GM12878 (cell line): ENCODE data around the gene SIL1. TPM values are rescaled to one million over a fixed set of nuclear protein-coding genes. Genes with fewer than 3 reads are reported as not detected.
"Not testable (repeated sequence)": the region's sequence is repeated elsewhere in the genome, so short reads cannot be mapped to it uniquely, and the experiment has no call there.

Experiments used
- ATAC-seq: fragments of 200-7000 bp; cut with Tn5 transposase; 3 replicates; pipeline ENCODE4 v1.9.1; 2020; ENCODE audit warnings: mild to moderate bottlenecking, moderate library complexity
- BruUV-seq: library from RNA; stranded (reverse); fragments of 400-500 nt; replicated peaks from 2 replicates; lab custom pipeline; 2021; lab: Mats Ljungman, UMichigan
- CTCF ChIA-PET: fragments of 300-600 bp; sonication (Branson Sonifier 250); formaldehyde crosslinking; extraction: SDS; loops from one replicate; lab custom pipeline; 2021; ENCODE audit warnings: inconsistent platforms; lab: Yijun Ruan, JAX
- POLR2A ChIA-PET: fragments of 350-600 bp; formaldehyde crosslinking; extraction: SDS; loops from one replicate; lab custom pipeline; 2021; ENCODE audit warnings: inconsistent platforms; lab: Charles Lee
- RAD21 ChIA-PET: fragments of 300-600 bp; sonication (Branson Sonifier 250); formaldehyde crosslinking; loops from one replicate; lab custom pipeline; 2023; ENCODE audit warnings: antibody characterized with exemption; ENCODE audit not compliant: unreplicated experiment; lab: Charles Lee
- SMC1A ChIA-PET: fragments of 300-600 bp; sonication (Branson Sonifier 250); formaldehyde crosslinking; loops from one replicate; lab custom pipeline; 2023; ENCODE audit not compliant: unreplicated experiment, uncharacterized antibody; lab: Charles Lee
- DNase-seq: peaks from one replicate; pipeline ENCODE4 v3.0.0-alpha.2; 2011; ENCODE audit warnings: low read depth, low spot score
- FAIRE-seq: peaks from 3 replicates; lab custom pipeline; 2011; peaks lifted over from hg19 to GRCh38; lab: Jason Lieb, UNC
- H2AFZ ChIP-seq: 2 replicates; pipeline ENCODE4 v1.6.0; 2011; ENCODE audit warnings: low read depth, low read length, control low read depth; ENCODE audit not compliant: control insufficient read depth
- H3K27ac ChIP-seq: 2 replicates; pipeline ENCODE4 v1.5.1; 2011; ENCODE audit warnings: control low read depth; ENCODE audit not compliant: control insufficient read depth, insufficient read depth
- H3K27me3 ChIP-seq, 2 experiments: replicated peaks in 1 of 2; 2 replicates each; pipeline versions ENCODE4 v1.6.0 to v1.6.1; 2011; ENCODE audit warnings: low read length in 1 of 2; ENCODE audit not compliant: control insufficient read depth in 2 of 2, insufficient read depth in 2 of 2
- H3K36me3 ChIP-seq, 2 experiments: 2 replicates each; pipeline ENCODE4 v1.5.1; 2011; ENCODE audit warnings: low read length in 1 of 2; ENCODE audit not compliant: control insufficient read depth in 2 of 2, insufficient read depth in 2 of 2
- H3K4me1 ChIP-seq: 2 replicates; pipeline ENCODE4 v1.6.1; 2011; ENCODE audit warnings: mild to moderate bottlenecking, low read length, moderate library complexity, mixed read lengths; ENCODE audit not compliant: control insufficient read depth, insufficient read depth
- H3K4me2 ChIP-seq: 2 replicates; pipeline ENCODE4 v1.6.0; 2011; ENCODE audit warnings: control low read depth; ENCODE audit not compliant: control insufficient read depth, insufficient read depth
- H3K4me3 ChIP-seq: fragments of 200-600 bp; sonication (generic); 2 replicates; pipeline ENCODE4 v1.5.1; 2016
- H3K79me2 ChIP-seq: 2 replicates; pipeline ENCODE4 v1.6.0; 2011; ENCODE audit warnings: low read length; ENCODE audit not compliant: control insufficient read depth, insufficient read depth
- H3K9ac ChIP-seq: 2 replicates; pipeline ENCODE4 v1.8.0; 2011; ENCODE audit warnings: low read length, control low read depth, mixed read lengths; ENCODE audit not compliant: control insufficient read depth, insufficient read depth
- H3K9me3 ChIP-seq: replicated peaks from 3 replicates; pipeline ENCODE4 v1.5.1; 2011; ENCODE audit warnings: mild to moderate bottlenecking, low read length; ENCODE audit not compliant: control insufficient read depth, insufficient read depth
- H4K20me1 ChIP-seq: 2 replicates; pipeline ENCODE4 v1.6.0; 2011; ENCODE audit not compliant: control insufficient read depth, insufficient read depth
- POLR2AphosphoS5 ChIP-seq: IDR thresholded peaks from 2 replicates; pipeline ENCODE4 v1.6.1; 2011; ENCODE audit warnings: mild to moderate bottlenecking, low read length, inconsistent platforms
- RAD51 ChIP-seq: fragments of 450-650 bp; IDR thresholded peaks from 2 replicates; pipeline ENCODE4 v1.6.1; 2016; ENCODE audit warnings: moderate library complexity, mild to moderate bottlenecking, inconsistent platforms
- RBBP5 ChIP-seq: fragments of 200-600 bp; sonication (generic); conservative IDR thresholded peaks from 2 replicates; pipeline ENCODE4 v1.6.1; 2016
- SIX5 ChIP-seq: IDR thresholded peaks from 2 replicates; pipeline ENCODE4 v1.6.1; 2011; ENCODE audit warnings: mild to moderate bottlenecking, low read depth, low read length, moderate library complexity; ENCODE audit not compliant: severe bottlenecking
- ZNF622 ChIP-seq: fragments of 450-650 bp; IDR thresholded peaks from 2 replicates; pipeline ENCODE4 v1.6.1; 2017; ENCODE audit warnings: mild to moderate bottlenecking, inconsistent platforms
- WGBS: methylation state at CpG from one replicate; pipeline ENCODE4 v1.1.6; 2016; ENCODE audit warnings: low lambda C conversion rate; ENCODE audit not compliant: insufficient replicate concordance, insufficient coverage; ENCODE audit errors: missing lambda C conversion rate; 5-methylcytosine and 5-hydroxymethylcytosine counted together
- in situ Hi-C: fragments of 300-500 bp; cut with MboI; formaldehyde crosslinking; loops from 9 replicates; pipeline ENCODE4 v1.14.3; 2018; ENCODE audit warnings: mixed read lengths
- intact Hi-C: fragments of 100-400 bp; cut with micrococcal nuclease; formaldehyde crosslinking; loops from one replicate; pipeline ENCODE4 v1.14.2; 2022; ENCODE audit not compliant: unreplicated experiment
- polyA plus RNA-seq, 11 experiments: library from polyadenylated mRNA; depleted of rRNA in 4 of 11; unstranded in 6 of 11; stranded (reverse) in 5 of 11; fragments of >200 nt; fragmentation: Nextera tagmentation in 4 of 11; fragmentation: Illumina TruSeq in 1 of 11; extraction: Ambion mirVana in 4 of 11; extraction: Trizol in 1 of 11; gene quantifications; 1 replicate in 1 of 11; 2 replicates in 10 of 11; pipeline versions ENCODE4 v1.2.1 to v1.2.3, GENCODE V29; 2011 to 2016; ENCODE audit warnings: inconsistent platforms in 2 of 11, missing spikeins in 2 of 11, low read depth in 1 of 11
- total RNA-seq, 4 experiments: library from RNA; depleted of rRNA in 3 of 4; stranded (reverse); fragments of >200 nt in 3 of 4; fragmentation: Illumina TruSeq in 1 of 4; extraction: Trizol in 1 of 4; gene quantifications; 2 replicates each; pipeline versions ENCODE4 v1.2.1 to v1.2.3, GENCODE V29; 2013 to 2021
- TF ChIP-seq, protein P1 (sequence below): fragments of 450-650 bp; IDR thresholded peaks from 2 replicates; pipeline ENCODE4 v1.6.1; 2017; ENCODE audit warnings: antibody characterized with exemption, mild to moderate bottlenecking, moderate library complexity
- TF ChIP-seq, protein P2 (sequence below): fragments of 450-650 bp; IDR thresholded peaks from 2 replicates; pipeline ENCODE4 v1.6.1; 2014; ENCODE audit warnings: mild to moderate bottlenecking

Gene SIL1
- total and polyA plus RNA-seq, 10 of the 15 experiments (the other 5 are each of a cell fraction or from before 2014, with no cell fraction given): 4.1 to 49.8 (median 29.4) TPM

- TF ChIP-seq, protein P1, sequence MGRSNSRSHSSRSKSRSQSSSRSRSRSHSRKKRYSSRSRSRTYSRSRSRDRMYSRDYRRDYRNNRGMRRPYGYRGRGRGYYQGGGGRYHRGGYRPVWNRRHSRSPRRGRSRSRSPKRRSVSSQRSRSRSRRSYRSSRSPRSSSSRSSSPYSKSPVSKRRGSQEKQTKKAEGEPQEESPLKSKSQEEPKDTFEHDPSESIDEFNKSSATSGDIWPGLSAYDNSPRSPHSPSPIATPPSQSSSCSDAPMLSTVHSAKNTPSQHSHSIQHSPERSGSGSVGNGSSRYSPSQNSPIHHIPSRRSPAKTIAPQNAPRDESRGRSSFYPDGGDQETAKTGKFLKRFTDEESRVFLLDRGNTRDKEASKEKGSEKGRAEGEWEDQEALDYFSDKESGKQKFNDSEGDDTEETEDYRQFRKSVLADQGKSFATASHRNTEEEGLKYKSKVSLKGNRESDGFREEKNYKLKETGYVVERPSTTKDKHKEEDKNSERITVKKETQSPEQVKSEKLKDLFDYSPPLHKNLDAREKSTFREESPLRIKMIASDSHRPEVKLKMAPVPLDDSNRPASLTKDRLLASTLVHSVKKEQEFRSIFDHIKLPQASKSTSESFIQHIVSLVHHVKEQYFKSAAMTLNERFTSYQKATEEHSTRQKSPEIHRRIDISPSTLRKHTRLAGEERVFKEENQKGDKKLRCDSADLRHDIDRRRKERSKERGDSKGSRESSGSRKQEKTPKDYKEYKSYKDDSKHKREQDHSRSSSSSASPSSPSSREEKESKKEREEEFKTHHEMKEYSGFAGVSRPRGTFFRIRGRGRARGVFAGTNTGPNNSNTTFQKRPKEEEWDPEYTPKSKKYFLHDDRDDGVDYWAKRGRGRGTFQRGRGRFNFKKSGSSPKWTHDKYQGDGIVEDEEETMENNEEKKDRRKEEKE: no peak
- TF ChIP-seq, protein P2, sequence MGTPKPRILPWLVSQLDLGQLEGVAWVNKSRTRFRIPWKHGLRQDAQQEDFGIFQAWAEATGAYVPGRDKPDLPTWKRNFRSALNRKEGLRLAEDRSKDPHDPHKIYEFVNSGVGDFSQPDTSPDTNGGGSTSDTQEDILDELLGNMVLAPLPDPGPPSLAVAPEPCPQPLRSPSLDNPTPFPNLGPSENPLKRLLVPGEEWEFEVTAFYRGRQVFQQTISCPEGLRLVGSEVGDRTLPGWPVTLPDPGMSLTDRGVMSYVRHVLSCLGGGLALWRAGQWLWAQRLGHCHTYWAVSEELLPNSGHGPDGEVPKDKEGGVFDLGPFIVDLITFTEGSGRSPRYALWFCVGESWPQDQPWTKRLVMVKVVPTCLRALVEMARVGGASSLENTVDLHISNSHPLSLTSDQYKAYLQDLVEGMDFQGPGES: no peak
- no peak for TF ChIP-seq RAD51
- no peak for TF ChIP-seq SIX5
- TF ChIP-seq POLR2AphosphoS5: no peak
- no peak for TF ChIP-seq RBBP5
- TF ChIP-seq ZNF622: no peak
These were observed 140.0 kb downstream of the SIL1 start (continued) for GRCh38 chr5:139058121-139058520.

GRCh38 chr5:139057045-139057939 is 140.9 kb downstream of the SIL1 start:
- POLR2A ChIA-PET, H3K36me3 ChIP-seq, in situ Hi-C loops, H3K9ac ChIP-seq, BruUV-seq, H3K9me3 ChIP-seq, intact Hi-C loops, FAIRE-seq, H3K4me3 ChIP-seq, H3K27me3 ChIP-seq, CTCF ChIA-PET, H2AFZ ChIP-seq, H3K79me2 ChIP-seq, H3K4me1 ChIP-seq, H4K20me1 ChIP-seq, H3K27ac ChIP-seq, DNase-seq, RAD21 ChIA-PET, ATAC-seq, H3K4me2 ChIP-seq, SMC1A ChIA-PET: not testable (repeated sequence)
- 93% methylated on average over 4 of the region's 7 CpGs for WGBS
